Activated naive CD4-positive, alpha-beta T cell treated with anti-CD3 and anti-CD28 coated beads, Interleukin-2, amount 50 U/mL, for 24 hours (primary cell): ENCODE measurements around the gene CUX1.
"Not testable (repeated sequence)": the region's sequence is repeated elsewhere in the genome, so short reads cannot be mapped to it uniquely, and the experiment has no call there.

ENCODE experiments used
- H3K27ac Mint-ChIP-seq: one replicate; pipeline ENCODE4 v1.8.0; 2021; ENCODE audit warnings: mild to moderate bottlenecking, mixed read lengths
- H3K27me3 Mint-ChIP-seq: one replicate; pipeline ENCODE4 v1.8.0; 2021; ENCODE audit warnings: mixed read lengths
- H3K36me3 Mint-ChIP-seq: one replicate; pipeline ENCODE4 v1.8.0; 2021; ENCODE audit warnings: mixed read lengths
- H3K4me1 Mint-ChIP-seq: one replicate; pipeline ENCODE4 v1.8.0; 2021; ENCODE audit warnings: mixed read lengths
- H3K4me3 Mint-ChIP-seq: one replicate; pipeline ENCODE4 v1.8.0; 2021; ENCODE audit warnings: mild to moderate bottlenecking, mixed read lengths
- H3K9me3 Mint-ChIP-seq: one replicate; pipeline ENCODE4 v1.8.0; 2021; ENCODE audit warnings: mixed read lengths

Gene CUX1

GRCh38 chr7:101863598-101863997 lies 46.2 kb downstream of the CUX1 start:
- Mint-ChIP-seq H3K4me3 (no peak overlapping the region), H3K4me1 (peaks cover 24% of the 10 kb centered on the region), H3K27ac (no peak overlapping the region), H3K27me3 (no peaks in the 10 kb centered on the region), H3K36me3 (peaks cover 2% of the 10 kb centered on the region), H3K9me3 (no peaks in the 10 kb centered on the region)

- Mint-ChIP-seq H3K36me3 (peaks cover 2% of the 10 kb centered on the region), H3K27ac (no peak overlapping the region), H3K4me1 (peaks cover 27% of the 10 kb centered on the region), H3K27me3 (no peaks in the 10 kb centered on the region), H3K9me3 (no peaks in the 10 kb centered on the region), H3K4me3 (no peak overlapping the region)
These were observed 46.6 kb downstream of the CUX1 start for GRCh38 chr7:101864039-101864438.

- H3K9me3 Mint-ChIP-seq, result no peaks in the 10 kb centered on the region
- H3K36me3 Mint-ChIP-seq, result peaks cover 2% of the 10 kb centered on the region
- peaks cover 26% of the 10 kb centered on the region for H3K4me1 Mint-ChIP-seq
- H3K27me3 Mint-ChIP-seq, result no peaks in the 10 kb centered on the region
- H3K27ac Mint-ChIP-seq, result no peak overlapping the region
- no peak overlapping the region for H3K4me3 Mint-ChIP-seq
These were observed 47.6 kb downstream of the CUX1 start for GRCh38 chr7:101865031-101865430.

- H3K27me3 Mint-ChIP-seq, result no peaks in the 10 kb centered on the region
- H3K27ac Mint-ChIP-seq, result no peak overlapping the region
- peaks cover 26% of the 10 kb centered on the region for H3K4me1 Mint-ChIP-seq
- no peak overlapping the region for H3K4me3 Mint-ChIP-seq
- no peaks in the 10 kb centered on the region for H3K9me3 Mint-ChIP-seq
- H3K36me3 Mint-ChIP-seq, result peaks cover 2% of the 10 kb centered on the region
These were observed 48.0 kb downstream of the CUX1 start for GRCh38 chr7:101865455-101865854.

- Mint-ChIP-seq H3K4me1 (peaks cover 22% of the 10 kb centered on the region), H3K27me3 (no peaks in the 10 kb centered on the region), H3K9me3 (no peaks in the 10 kb centered on the region), H3K27ac (no peak overlapping the region), H3K4me3 (no peak overlapping the region), H3K36me3 (peaks cover 2% of the 10 kb centered on the region)
These were observed 48.9 kb downstream of the CUX1 start for GRCh38 chr7:101866328-101866727.

GRCh38 chr7:101867265-101867664 lies 49.8 kb downstream of the CUX1 start:
- Mint-ChIP-seq H3K9me3 (no peaks in the 10 kb centered on the region), H3K27ac (no peak overlapping the region), H3K27me3 (no peaks in the 10 kb centered on the region), H3K36me3 (peaks cover 2% of the 10 kb centered on the region), H3K4me3 (no peak overlapping the region), H3K4me1 (peaks cover 22% of the 10 kb centered on the region)

- H3K27me3 Mint-ChIP-seq, H3K4me3 Mint-ChIP-seq, H3K36me3 Mint-ChIP-seq, H3K27ac Mint-ChIP-seq, H3K9me3 Mint-ChIP-seq: not testable (repeated sequence)
- H3K4me1 Mint-ChIP-seq, result peaks cover 22% of the 10 kb centered on the region
These were observed 50.3 kb downstream of the CUX1 start for GRCh38 chr7:101867681-101868080.

- Mint-ChIP-seq H3K4me1 (peaks cover 18% of the 10 kb centered on the region), H3K27ac (no peak overlapping the region), H3K9me3 (no peaks in the 10 kb centered on the region), H3K4me3 (no peak overlapping the region), H3K36me3 (peaks cover 2% of the 10 kb centered on the region), H3K27me3 (no peaks in the 10 kb centered on the region)
These were observed 50.9 kb downstream of the CUX1 start for GRCh38 chr7:101868191-101868950.

GRCh38 chr7:101869026-101869900 lies 51.8 kb downstream of the CUX1 start:
- peaks cover 18% of the 10 kb centered on the region for H3K4me1 Mint-ChIP-seq

GRCh38 chr7:101869901-101870290 lies 52.5 kb downstream of the CUX1 start:
- Mint-ChIP-seq H3K36me3 (peaks cover 2% of the 10 kb centered on the region), H3K9me3 (no peaks in the 10 kb centered on the region), H3K4me1 (peaks cover 18% of the 10 kb centered on the region), H3K27me3 (no peaks in the 10 kb centered on the region), H3K27ac (no peak overlapping the region), H3K4me3 (no peak overlapping the region)

More at GRCh38 chr7:101869026-101869900, 51.8 kb downstream of the CUX1 start:
- no peak overlapping the region for H3K27ac Mint-ChIP-seq
- H3K36me3 Mint-ChIP-seq, result peaks cover 2% of the 10 kb centered on the region
- H3K4me3 Mint-ChIP-seq, result no peak overlapping the region
- H3K9me3 Mint-ChIP-seq, result no peaks in the 10 kb centered on the region
- H3K27me3 Mint-ChIP-seq, result no peaks in the 10 kb centered on the region

- Mint-ChIP-seq H3K4me3 (no peak overlapping the region), H3K9me3 (no peaks in the 10 kb centered on the region), H3K4me1 (peaks cover 18% of the 10 kb centered on the region), H3K36me3 (peaks cover 2% of the 10 kb centered on the region), H3K27ac (no peak overlapping the region), H3K27me3 (no peaks in the 10 kb centered on the region)
These were observed 53.1 kb downstream of the CUX1 start for GRCh38 chr7:101870361-101871062.

- Mint-ChIP-seq H3K36me3 (no peaks in the 10 kb centered on the region), H3K27me3 (no peaks in the 10 kb centered on the region), H3K27ac (no peak overlapping the region), H3K9me3 (no peaks in the 10 kb centered on the region), H3K4me1 (peaks cover 18% of the 10 kb centered on the region), H3K4me3 (no peak overlapping the region)
These were observed 53.9 kb downstream of the CUX1 start for GRCh38 chr7:101871351-101871750.

GRCh38 chr7:101874028-101874427 lies 56.6 kb downstream of the CUX1 start:
- H3K4me3 Mint-ChIP-seq, result no peak overlapping the region
- no peaks in the 10 kb centered on the region for H3K9me3 Mint-ChIP-seq
- no peak overlapping the region for H3K27ac Mint-ChIP-seq
- peaks cover 11% of the 10 kb centered on the region for H3K4me1 Mint-ChIP-seq
- H3K36me3 Mint-ChIP-seq, result no peaks in the 10 kb centered on the region
- H3K27me3 Mint-ChIP-seq, result no peaks in the 10 kb centered on the region

GRCh38 chr7:101875283-101875846 lies 57.9 kb downstream of the CUX1 start:
- Mint-ChIP-seq H3K27me3 (no peaks in the 10 kb centered on the region), H3K9me3 (no peaks in the 10 kb centered on the region), H3K4me3 (no peak overlapping the region), H3K27ac (no peak overlapping the region), H3K4me1 (peaks cover 14% of the 10 kb centered on the region), H3K36me3 (no peaks in the 10 kb centered on the region)

GRCh38 chr7:101877882-101878591 lies 60.6 kb downstream of the CUX1 start:
- H3K27me3 Mint-ChIP-seq, result no peaks in the 10 kb centered on the region
- H3K27ac Mint-ChIP-seq, result no peak overlapping the region
- H3K9me3 Mint-ChIP-seq, result no peaks in the 10 kb centered on the region
- peaks cover 24% of the 10 kb centered on the region for H3K4me1 Mint-ChIP-seq
- H3K36me3 Mint-ChIP-seq, result no peaks in the 10 kb centered on the region
- no peak overlapping the region for H3K4me3 Mint-ChIP-seq
